K562 (cell line): ENCODE results near the gene ABR. TPM values are rescaled to one million over a fixed set of nuclear protein-coding genes. Genes with fewer than 3 reads are reported as not detected.

Experiments
- ATAC-seq: fragments of 200-7000 bp; cut with Tn5 transposase; 3 replicates; pipeline ENCODE4 v1.9.1; 2020; ENCODE audit warnings: moderate library complexity
- BruUV-seq: library from RNA; stranded (reverse); fragments of 400-500 nt; replicated peaks from 2 replicates; lab custom pipeline; 2021; lab: Mats Ljungman, UMichigan
- CTCF ChIA-PET: fragments of 300-600 bp; formaldehyde crosslinking; extraction: SDS; loops from one replicate; lab custom pipeline; 2021; ENCODE audit warnings: low intra/inter-chr PET ratio; lab: Yijun Ruan, JAX
- POLR2A ChIA-PET: fragments of 300-600, 350-650 bp; sonication (Branson Sonifier 250); formaldehyde crosslinking; extraction: SDS; loops from one replicate; lab custom pipeline; 2021; ENCODE audit warnings: antibody characterized with exemption, inconsistent platforms; lab: Yijun Ruan, JAX
- DNase-seq, 4 experiments: peaks; one replicate each; pipeline versions ENCODE4 v3.0.0 to v3.0.0-alpha.2; 2011 to 2018; ENCODE audit warnings: low spot score in 3 of 4, mixed read lengths in 3 of 4; ENCODE audit errors: extremely low read depth in 1 of 4
- FAIRE-seq: peaks from 2 replicates; lab custom pipeline; 2011; peaks lifted over from hg19 to GRCh38; lab: Jason Lieb, UNC
- H2AFZ ChIP-seq: 2 replicates; pipeline ENCODE4 v1.6.0; 2011; ENCODE audit warnings: low read depth, low read length, control low read depth, inconsistent platforms
- H3K27ac ChIP-seq: fragments of 200-600 bp; 3 replicates; pipeline ENCODE4 v1.8.0; 2011; ENCODE audit warnings: low read depth, mild to moderate bottlenecking, control low read depth, inconsistent platforms, low read length, moderate library complexity, mixed read lengths; ENCODE audit errors: extremely low read depth
- H3K27me3 ChIP-seq, 2 experiments: fragments of 300-600 bp in 1 of 2; 2 replicates in 1 of 2; 3 replicates in 1 of 2; pipeline versions ENCODE4 v1.6.0 to v1.8.0; 2011; ENCODE audit warnings: inconsistent platforms in 2 of 2, low read length in 2 of 2, mild to moderate bottlenecking in 1 of 2, mixed read lengths in 1 of 2, moderate library complexity in 1 of 2; ENCODE audit not compliant: control insufficient read depth in 2 of 2, insufficient read depth in 2 of 2
- H3K36me3 ChIP-seq: fragments of 300-600 bp; 3 replicates; pipeline ENCODE4 v1.8.0; 2011; ENCODE audit warnings: mild to moderate bottlenecking, low read length, inconsistent platforms; ENCODE audit not compliant: control insufficient read depth, insufficient read depth
- H3K4me1 ChIP-seq, 2 experiments: fragments of 200-600 bp in 1 of 2; replicated peaks in 1 of 2; 2 replicates in 1 of 2; 3 replicates in 1 of 2; pipeline versions ENCODE4 v1.5.1 to v1.8.0; 2011; ENCODE audit warnings: inconsistent platforms in 2 of 2, low read length in 2 of 2, mild to moderate bottlenecking in 1 of 2, mixed read lengths in 1 of 2, moderate library complexity in 1 of 2; ENCODE audit not compliant: control insufficient read depth in 2 of 2, insufficient read depth in 2 of 2
- H3K4me2 ChIP-seq: 2 replicates; pipeline ENCODE4 v1.6.1; 2011; ENCODE audit warnings: low read length, control low read depth, inconsistent platforms, mixed read lengths; ENCODE audit not compliant: insufficient read depth
- H3K4me3 ChIP-seq: fragments of 200-600 bp; sonication (generic), shearing (Covaris generic); 2 replicates; pipeline ENCODE4 v1.5.1; 2016; ENCODE audit warnings: control low read depth, inconsistent platforms
- H3K79me2 ChIP-seq: fragments of 200-600 bp; 3 replicates; pipeline ENCODE4 v1.8.0; 2011; ENCODE audit warnings: low read length, inconsistent platforms; ENCODE audit not compliant: control insufficient read depth, insufficient read depth
- H3K9ac ChIP-seq, 2 experiments: 2 replicates each; pipeline versions ENCODE4 v1.6.0 to v1.6.1; 2011; ENCODE audit warnings: low read depth in 2 of 2, low read length in 2 of 2, control low read depth in 1 of 2, inconsistent platforms in 1 of 2, mild to moderate bottlenecking in 1 of 2, mixed read lengths in 1 of 2; ENCODE audit not compliant: insufficient read depth in 1 of 2
- H3K9me1 ChIP-seq: one replicate; pipeline ENCODE4 v1.6.0; 2011; ENCODE audit warnings: inconsistent platforms, mild to moderate bottlenecking, low read length, moderate library complexity; ENCODE audit not compliant: control insufficient read depth, insufficient read depth
- H3K9me3 ChIP-seq: replicated peaks from 2 replicates; pipeline ENCODE4 v1.5.1; 2011; ENCODE audit warnings: low read depth, low read length, inconsistent platforms; ENCODE audit not compliant: control insufficient read depth, insufficient read depth
- H4K20me1 ChIP-seq: replicated peaks from 2 replicates; pipeline ENCODE4 v1.6.1; 2011; ENCODE audit warnings: low read length, inconsistent platforms, mixed read lengths; ENCODE audit not compliant: control insufficient read depth, insufficient read depth
- BRF2 ChIP-seq: IDR thresholded peaks from 3 replicates; pipeline ENCODE4 v1.6.1; 2011; ENCODE audit warnings: borderline replicate concordance, mild to moderate bottlenecking; ENCODE audit not compliant: insufficient read length, insufficient read depth
- CEBPG ChIP-seq, 3 experiments: fragments of 200-800 bp in 1 of 3; sonication (Bioruptor generic) in 1 of 3; sonication (generic) in 1 of 3; formaldehyde crosslinking in 1 of 3; IDR thresholded peaks in 2 of 3; conservative IDR thresholded peaks in 1 of 3; 2 replicates each; pipeline versions ENCODE4 v1.6.1 to v1.8.0; 2016 to 2022; ENCODE audit warnings: missing compliant biosample characterization in 2 of 3, missing genetic modification characterization in 2 of 3, mild to moderate bottlenecking in 1 of 3, missing genetic modification reagents in 1 of 3
- COPS2 ChIP-seq: fragments of 450-650 bp; conservative IDR thresholded peaks from 2 replicates; pipeline ENCODE4 v1.6.1; 2016; ENCODE audit warnings: mild to moderate bottlenecking, moderate library complexity
- ESRRA ChIP-seq: fragments of 450-650 bp; IDR thresholded peaks from 2 replicates; pipeline ENCODE4 v1.6.1; 2014; ENCODE audit warnings: low read depth, mild to moderate bottlenecking, moderate library complexity, borderline replicate concordance
- FOS ChIP-seq: IDR thresholded peaks from 3 replicates; pipeline ENCODE4 v1.6.1; 2011; ENCODE audit not compliant: insufficient read length; ENCODE audit errors: extremely low read depth
- FOXM1 ChIP-seq, 2 experiments: fragments of 450-650 bp in 1 of 2; sonication (generic) in 1 of 2; formaldehyde crosslinking in 1 of 2; IDR thresholded peaks; 2 replicates each; pipeline versions ENCODE4 v1.6.1 to v1.9.0; 2017 to 2022; ENCODE audit warnings: low read depth in 2 of 2, mild to moderate bottlenecking in 2 of 2, missing genetic modification reagents in 1 of 2, moderate library complexity in 1 of 2
- HDAC8 ChIP-seq: fragments of 450-650 bp; IDR thresholded peaks from 2 replicates; pipeline ENCODE4 v1.6.1; 2016; ENCODE audit warnings: mild to moderate bottlenecking, missing genetic modification characterization, moderate library complexity, missing compliant biosample characterization
- KDM5B ChIP-seq: fragments of 200-600 bp; sonication (generic); IDR thresholded peaks from 2 replicates; pipeline ENCODE4 v1.6.1; 2012; ENCODE audit warnings: low read depth, mild to moderate bottlenecking, moderate library complexity, low read length, control low read depth, inconsistent platforms; ENCODE audit not compliant: insufficient replicate concordance
- KHSRP ChIP-seq: fragments of 450-650 bp; IDR thresholded peaks from 2 replicates; pipeline ENCODE4 v1.6.1; 2017
- MCM5 ChIP-seq: fragments of 450-650 bp; IDR thresholded peaks from 2 replicates; pipeline ENCODE4 v1.6.1; 2016; ENCODE audit warnings: low read depth
- NR3C1 ChIP-seq: sonication (generic); formaldehyde crosslinking; IDR thresholded peaks from 2 replicates; pipeline ENCODE4 v1.8.1; 2022; ENCODE audit warnings: missing genetic modification reagents
- SMAD2 ChIP-seq: fragments of 150-350 bp; IDR thresholded peaks from 2 replicates; pipeline ENCODE4 v1.6.1; 2014; ENCODE audit warnings: low read depth, mild to moderate bottlenecking, low read length
- YBX1 ChIP-seq: fragments of 450-650 bp; IDR thresholded peaks from 2 replicates; pipeline ENCODE4 v1.7.1; 2016; ENCODE audit warnings: mild to moderate bottlenecking
- ZBTB12 ChIP-seq: fragments of 250-450 bp; sonication (Bioruptor Pico); IDR thresholded peaks from 2 replicates; pipeline ENCODE4 v1.4.0; 2020
- ZNF277 ChIP-seq: fragments of 250-450 bp; sonication (Bioruptor Pico); IDR thresholded peaks from 2 replicates; pipeline ENCODE4 v1.8.0; 2022; ENCODE audit warnings: inconsistent platforms, mild to moderate bottlenecking, moderate library complexity, borderline replicate concordance
- ZNF778 ChIP-seq: fragments of 450-650 bp; formaldehyde crosslinking; IDR thresholded peaks from 2 replicates; pipeline ENCODE4 v1.4.0; 2020; ENCODE audit warnings: mild to moderate bottlenecking, moderate library complexity
- WGBS: fragments of 100-300 bp; shearing (Covaris generic); methylation state at CpG from one replicate; pipeline ENCODE4 v1.1.6; 2016; ENCODE audit warnings: low coverage, mixed read lengths; ENCODE audit not compliant: insufficient coverage; ENCODE audit errors: missing lambda C conversion rate; 5-methylcytosine and 5-hydroxymethylcytosine counted together
- in situ Hi-C: fragments of 300-500 bp; cut with MboI; formaldehyde crosslinking; loops from 4 replicates; pipeline ENCODE4 v1.15.0; 2018; ENCODE audit warnings: inconsistent platforms, mixed read lengths
- intact Hi-C: fragments of 100-400 bp; cut with micrococcal nuclease; formaldehyde crosslinking; loops from 2 replicates; pipeline ENCODE4 v1.14.2; 2022
- polyA plus RNA-seq, 8 experiments: library from polyadenylated mRNA; depleted of rRNA in 4 of 8; stranded (reverse) in 5 of 8; unstranded in 3 of 8; fragments of >200 nt; fragmentation: Nextera tagmentation in 2 of 8; fragmentation: Illumina TruSeq in 1 of 8; extraction: Ambion mirVana in 2 of 8; extraction: Trizol in 1 of 8; gene quantifications; 2 replicates each; pipeline versions ENCODE4 v1.2.1 to v1.2.3, GENCODE V29; 2011 to 2014; ENCODE audit warnings: inconsistent platforms in 1 of 8, missing spikeins in 1 of 8
- total RNA-seq, 7 experiments: library from RNA; depleted of rRNA in 6 of 7; stranded (reverse); fragments of >200 nt in 6 of 7; fragmentation: Illumina TruSeq in 2 of 7; extraction: Trizol in 2 of 7; gene quantifications; 2 replicates each; pipeline versions ENCODE4 v1.2.1 to v1.2.3, GENCODE V29; 2011 to 2021; ENCODE audit warnings: low replicate concordance in 1 of 7

ABR gene
- total and polyA plus RNA-seq, 9 of the 15 experiments (the other 6 are each of a cell fraction or from before 2014, with no cell fraction given): 0.07 to 1.6 (median 0.37) TPM; not detected in 1

- TF ChIP-seq ZNF277 (CRISPR knock-in tag) (no peak), KHSRP (no peak), NR3C1 (CRISPR knock-in tag) (no peak)
Observed at GRCh38 chr17:956905-957304, 222.9 kb downstream of the ABR start (continued).

GRCh38 chr17:954431-955164 is 225.2 kb downstream of the ABR start:
- BruUV-seq: no TSS peak
- H3K27ac ChIP-seq: no peak overlapping the region
- in situ Hi-C loops: no loop called here
- H3K4me1 ChIP-seq: peaks cover 0 to 4% of the 10 kb centered on the region in 2 experiments; a peak in 1 of 5 replicates
- H3K36me3 ChIP-seq: no peaks in the 10 kb centered on the region
- intact Hi-C loops: no loop called here
- no peaks in the 10 kb centered on the region for H4K20me1 ChIP-seq
- FAIRE-seq (no peak), DNase-seq (no peak), ATAC-seq (no peak)
- H2AFZ ChIP-seq: no peak overlapping the region
- POLR2A ChIA-PET: interaction anchor here (0.5 kb wide), 1 partner anchor 21 kb away, joined by 3 read pairs; no protein-coding TSS in a partner anchor
- H3K79me2 ChIP-seq: no peaks in the 10 kb centered on the region
- peaks cover 9 to 48% of the 10 kb centered on the region in 2 experiments; a peak in 3 of 5 replicates for H3K27me3 ChIP-seq
- H3K9me3 ChIP-seq: no peaks in the 10 kb centered on the region
- H3K9ac ChIP-seq: no peak overlapping the region
- no peaks in the 10 kb centered on the region for H3K9me1 ChIP-seq
- H3K4me2 ChIP-seq: no peak overlapping the region
- WGBS: 8% methylated on average over 18 of the region's 23 CpGs
- no peak overlapping the region for H3K4me3 ChIP-seq
- CTCF ChIA-PET: no interaction called here
- TF ChIP-seq MCM5: no peak
- TF ChIP-seq CEBPG (CRISPR knock-in tag; IDR thresholded peaks at IDR 0.05): no peak
- no peak for TF ChIP-seq CEBPG (tag; conservative IDR thresholded peaks at IDR 0.05 in 1 of 2, IDR thresholded peaks at IDR 0.05 in 1 of 2)
- no peak for TF ChIP-seq ZBTB12 (CRISPR knock-in tag)
- no peak for TF ChIP-seq FOXM1 (IDR thresholded peaks at IDR 0.05; ENCODE audit: low read depth)
- TF ChIP-seq FOXM1 (CRISPR knock-in tag; IDR thresholded peaks at IDR 0.05; ENCODE audit: low read depth): no peak
- no peak for TF ChIP-seq HDAC8
- no peak for TF ChIP-seq KDM5B
- TF ChIP-seq BRF2: no peak
- no peak for TF ChIP-seq ZNF778 (CRISPR knock-in tag)
- no peak for TF ChIP-seq FOS
- no peak for TF ChIP-seq SMAD2
- no peak for TF ChIP-seq COPS2
- TF ChIP-seq YBX1: no peak
- TF ChIP-seq ESRRA: no peak
